WTC11 (cell line): Measurements from ENCODE around the gene PLCH2. TPM values are rescaled to one million over a fixed set of nuclear protein-coding genes. Genes with fewer than 3 reads are reported as not detected.

Source experiments
- ATAC-seq: fragments of 200-7000 bp; cut with Tn5 transposase; 2 replicates; pipeline ENCODE4 v1.10.0; 2021; ENCODE audit warnings: mild to moderate bottlenecking, moderate library complexity
- CTCF ChIA-PET: fragments of 300-600 bp; sonication (Branson Sonifier 250); formaldehyde crosslinking; loops from one replicate; lab custom pipeline; 2021; ENCODE audit warnings: antibody characterized with exemption; lab: Charles Lee
- POLR2A ChIA-PET: fragments of 350-600 bp; sonication (Branson Sonifier 250); formaldehyde crosslinking; loops from one replicate; lab custom pipeline; 2021; ENCODE audit warnings: antibody characterized with exemption; lab: Charles Lee
- DNase-seq: peaks from one replicate; pipeline ENCODE4 v3.0.0; 2021; ENCODE audit warnings: low spot score
- H3K27ac Mint-ChIP-seq: 2 replicates; pipeline ENCODE4 v1.8.0; 2021; ENCODE audit warnings: mixed read lengths
- H3K27me3 Mint-ChIP-seq: 2 replicates; pipeline ENCODE4 v1.8.0; 2021; ENCODE audit warnings: low read depth, mild to moderate bottlenecking, moderate library complexity, mixed read lengths
- H3K36me3 Mint-ChIP-seq: 2 replicates; pipeline ENCODE4 v1.8.0; 2021; ENCODE audit warnings: mixed read lengths
- H3K4me1 Mint-ChIP-seq: 2 replicates; pipeline ENCODE4 v1.8.0; 2022; ENCODE audit warnings: mixed read lengths
- H3K4me3 Mint-ChIP-seq: 2 replicates; pipeline ENCODE4 v1.8.0; 2021; ENCODE audit warnings: mild to moderate bottlenecking, moderate library complexity, mixed read lengths
- H3K9me3 Mint-ChIP-seq: 2 replicates; pipeline ENCODE4 v1.8.0; 2021; ENCODE audit warnings: mixed read lengths
- IRF2 ChIP-seq: sonication (generic); formaldehyde crosslinking; IDR thresholded peaks from 2 replicates; pipeline ENCODE4 v1.8.0; 2022; ENCODE audit warnings: low read depth, missing genetic modification reagents, borderline replicate concordance
- MXD4 ChIP-seq: fragments of 250-450 bp; sonication (Bioruptor Pico); IDR thresholded peaks from 2 replicates; pipeline ENCODE4 v1.8.0; 2021; ENCODE audit warnings: mild to moderate bottlenecking, moderate library complexity, borderline replicate concordance
- NFE2L1 ChIP-seq: sonication (generic); formaldehyde crosslinking; IDR thresholded peaks from 2 replicates; pipeline ENCODE4 v1.8.1; 2023; ENCODE audit warnings: missing genetic modification reagents
- SOX15 ChIP-seq: fragments of 250-450 bp; sonication (Bioruptor Pico); IDR thresholded peaks from 2 replicates; pipeline ENCODE4 v1.9.0; 2021; ENCODE audit warnings: mild to moderate bottlenecking
- TP53 ChIP-seq: sonication (generic); formaldehyde crosslinking; IDR thresholded peaks from 2 replicates; pipeline ENCODE4 v1.8.1; 2023; ENCODE audit warnings: mild to moderate bottlenecking, missing genetic modification reagents
- ZBTB43 ChIP-seq: sonication (generic); formaldehyde crosslinking; IDR thresholded peaks from 2 replicates; pipeline ENCODE4 v1.8.1; 2023; ENCODE audit warnings: mild to moderate bottlenecking, missing genetic modification reagents
- ZNF512 ChIP-seq: sonication (generic); formaldehyde crosslinking; IDR thresholded peaks from 2 replicates; pipeline ENCODE4 v1.8.1; 2022; ENCODE audit warnings: missing genetic modification reagents, borderline replicate concordance
- ZNF532 ChIP-seq: fragments of 250-450 bp; sonication (Bioruptor Pico); IDR thresholded peaks from 2 replicates; pipeline ENCODE4 v1.9.0; 2021; ENCODE audit warnings: mild to moderate bottlenecking, borderline replicate concordance
- total RNA-seq: library from RNA; stranded (reverse); gene quantifications from 3 replicates; pipeline ENCODE4 v1.2.3, GENCODE V29; 2021
- TF ChIP-seq, protein P1 (sequence below): fragments of 250-450 bp; sonication (Bioruptor Pico); IDR thresholded peaks from 2 replicates; pipeline ENCODE4 v1.9.0; 2021; ENCODE audit warnings: mild to moderate bottlenecking
- TF ChIP-seq, protein P2 (sequence below): fragments of 250-450 bp; sonication (Bioruptor Pico); IDR thresholded peaks from 2 replicates; pipeline ENCODE4 v2.1.2; 2022; ENCODE audit warnings: mild to moderate bottlenecking, moderate library complexity

The PLCH2 gene
- total RNA-seq, 1 experiment from 2014 or later, result 0.17 TPM

- TF ChIP-seq SOX15 (no peak), ZNF532 (no peak)
- Mint-ChIP-seq H3K9me3 (no peaks in the 10 kb centered on the region), H3K4me3 (no peak overlapping the region), H3K27ac (no peak overlapping the region), H3K36me3 (no peaks in the 10 kb centered on the region), H3K27me3 (no peaks in the 10 kb centered on the region), H3K4me1 (no peaks in the 10 kb centered on the region)
- ATAC-seq (no peak), DNase-seq (no peak)
- POLR2A ChIA-PET, result no interaction called here
- CTCF ChIA-PET, result no interaction called here
Measured at GRCh38 chr1:2480986-2481364, 4.9 kb downstream of the PLCH2 start.

- CTCF ChIA-PET, result interaction anchor here (1.4 kb wide), 2 partner anchors 67 to 80 kb away, joined by 3 read pairs; no protein-coding TSS in a partner anchor
- TF ChIP-seq, protein P1, sequence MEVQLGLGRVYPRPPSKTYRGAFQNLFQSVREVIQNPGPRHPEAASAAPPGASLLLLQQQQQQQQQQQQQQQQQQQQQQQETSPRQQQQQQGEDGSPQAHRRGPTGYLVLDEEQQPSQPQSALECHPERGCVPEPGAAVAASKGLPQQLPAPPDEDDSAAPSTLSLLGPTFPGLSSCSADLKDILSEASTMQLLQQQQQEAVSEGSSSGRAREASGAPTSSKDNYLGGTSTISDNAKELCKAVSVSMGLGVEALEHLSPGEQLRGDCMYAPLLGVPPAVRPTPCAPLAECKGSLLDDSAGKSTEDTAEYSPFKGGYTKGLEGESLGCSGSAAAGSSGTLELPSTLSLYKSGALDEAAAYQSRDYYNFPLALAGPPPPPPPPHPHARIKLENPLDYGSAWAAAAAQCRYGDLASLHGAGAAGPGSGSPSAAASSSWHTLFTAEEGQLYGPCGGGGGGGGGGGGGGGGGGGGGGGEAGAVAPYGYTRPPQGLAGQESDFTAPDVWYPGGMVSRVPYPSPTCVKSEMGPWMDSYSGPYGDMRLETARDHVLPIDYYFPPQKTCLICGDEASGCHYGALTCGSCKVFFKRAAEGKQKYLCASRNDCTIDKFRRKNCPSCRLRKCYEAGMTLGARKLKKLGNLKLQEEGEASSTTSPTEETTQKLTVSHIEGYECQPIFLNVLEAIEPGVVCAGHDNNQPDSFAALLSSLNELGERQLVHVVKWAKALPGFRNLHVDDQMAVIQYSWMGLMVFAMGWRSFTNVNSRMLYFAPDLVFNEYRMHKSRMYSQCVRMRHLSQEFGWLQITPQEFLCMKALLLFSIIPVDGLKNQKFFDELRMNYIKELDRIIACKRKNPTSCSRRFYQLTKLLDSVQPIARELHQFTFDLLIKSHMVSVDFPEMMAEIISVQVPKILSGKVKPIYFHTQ (CRISPR knock-in tag), result no peak
- TF ChIP-seq ZBTB43 (no peak), IRF2 (no peak), MXD4 (CRISPR knock-in tag) (no peak), TP53 (no peak), NFE2L1 (no peak), ZNF512 (no peak), ZNF532 (no peak)
- TF ChIP-seq, protein P2, sequence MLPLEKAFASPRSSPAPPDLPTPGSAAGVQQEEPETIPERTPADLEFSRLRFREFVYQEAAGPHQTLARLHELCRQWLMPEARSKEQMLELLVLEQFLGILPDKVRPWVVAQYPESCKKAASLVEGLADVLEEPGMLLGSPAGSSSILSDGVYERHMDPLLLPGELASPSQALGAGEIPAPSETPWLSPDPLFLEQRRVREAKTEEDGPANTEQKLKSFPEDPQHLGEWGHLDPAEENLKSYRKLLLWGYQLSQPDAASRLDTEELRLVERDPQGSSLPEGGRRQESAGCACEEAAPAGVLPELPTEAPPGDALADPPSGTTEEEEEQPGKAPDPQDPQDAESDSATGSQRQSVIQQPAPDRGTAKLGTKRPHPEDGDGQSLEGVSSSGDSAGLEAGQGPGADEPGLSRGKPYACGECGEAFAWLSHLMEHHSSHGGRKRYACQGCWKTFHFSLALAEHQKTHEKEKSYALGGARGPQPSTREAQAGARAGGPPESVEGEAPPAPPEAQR, result no peak
- ATAC-seq (no peak), DNase-seq (no peak)
- Mint-ChIP-seq H3K4me3 (no peak overlapping the region), H3K27ac (no peak overlapping the region), H3K4me1 (no peaks in the 10 kb centered on the region), H3K36me3 (no peaks in the 10 kb centered on the region), H3K9me3 (no peaks in the 10 kb centered on the region), H3K27me3 (no peaks in the 10 kb centered on the region)
- POLR2A ChIA-PET, result no interaction called here
Measured at GRCh38 chr1:2481885-2482284, 5.8 kb downstream of the PLCH2 start.
